ENCODE measurements around the gene TPRN.

GRCh38 chr9:137224830-137225694 is 24.5 kb upstream of the TPRN start, which contains the start of gene CYSRT1:
- TF ChIP-seq CTCF (conservative IDR thresholded peaks at IDR 0.05; ENCODE audit: low read depth, low read length) (no peak), EZH2 (IDR thresholded peaks at IDR 0.05; ENCODE audit: borderline replicate concordance, low read depth, low read length, poor library complexity, severe bottlenecking) (no peak)
